CD14-positive monocyte (primary cell): ENCODE measurements around the gene NT5C. TPM values are rescaled to one million over a fixed set of nuclear protein-coding genes. Genes with fewer than 3 reads are reported as not detected.

Source experiments
- DNase-seq, 3 donors: peaks; one replicate each; pipeline ENCODE4 v3.0.0-alpha.2; 2011 to 2022
- H2AFZ ChIP-seq: 2 replicates; pipeline ENCODE4 v1.6.0; 2012; ENCODE audit warnings: mild to moderate bottlenecking, low read depth, low read length, inconsistent platforms; ENCODE audit not compliant: insufficient read depth, poor library complexity, severe bottlenecking
- H3K27ac ChIP-seq, 2 donors: 1 replicate in 1 of 2; 2 replicates in 1 of 2; pipeline ENCODE4 v1.5.1; 2012 to 2013; ENCODE audit warnings: low read length in 2 of 2, control low read depth in 1 of 2, inconsistent platforms in 1 of 2, low read depth in 1 of 2, mild to moderate bottlenecking in 1 of 2
- H3K27me3 ChIP-seq, 2 donors: one replicate each; pipeline versions ENCODE4 v1.6.0 to v1.6.1; 2011 to 2013; ENCODE audit warnings: low read length in 2 of 2; ENCODE audit not compliant: control insufficient read depth in 2 of 2, insufficient read depth in 2 of 2
- H3K36me3 ChIP-seq, 2 donors: replicated peaks in 1 of 2; 1 replicate in 1 of 2; 2 replicates in 1 of 2; pipeline versions ENCODE4 v1.5.1 to v1.6.1; 2012 to 2013; ENCODE audit warnings: low read length in 2 of 2, control low read depth in 1 of 2, inconsistent platforms in 1 of 2, mild to moderate bottlenecking in 1 of 2; ENCODE audit not compliant: insufficient read depth in 2 of 2, control insufficient read depth in 1 of 2
- H3K4me1 ChIP-seq, 2 donors: 1 replicate in 1 of 2; 2 replicates in 1 of 2; pipeline versions ENCODE4 v1.5.1 to v1.6.1; 2012 to 2013; ENCODE audit warnings: low read length in 2 of 2, control low read depth in 1 of 2, inconsistent platforms in 1 of 2, mild to moderate bottlenecking in 1 of 2, moderate library complexity in 1 of 2; ENCODE audit not compliant: insufficient read depth in 2 of 2, control insufficient read depth in 1 of 2
- H3K4me2 ChIP-seq: replicated peaks from 2 replicates; pipeline ENCODE3; 2012; ENCODE audit warnings: low read length, moderate library complexity, mild to moderate bottlenecking; ENCODE audit not compliant: poor library complexity, severe bottlenecking; ENCODE audit errors: extremely low read depth
- H3K4me3 ChIP-seq, 3 experiments: fragments of 200-600 bp in 1 of 3; sonication (generic) in 1 of 3; replicated peaks in 1 of 3; 1 replicate in 2 of 3; 2 replicates in 1 of 3; pipeline ENCODE4 v1.5.1; 2011 to 2013; ENCODE audit warnings: low read length in 3 of 3, mild to moderate bottlenecking in 3 of 3, control low read depth in 2 of 3, low read depth in 2 of 3, inconsistent platforms in 1 of 3, moderate library complexity in 1 of 3
- H3K79me2 ChIP-seq: 2 replicates; pipeline ENCODE4 v1.6.0; 2012; ENCODE audit warnings: mild to moderate bottlenecking, control low read depth, inconsistent platforms, low read length, moderate library complexity; ENCODE audit not compliant: insufficient read depth
- H3K9ac ChIP-seq: 2 replicates; pipeline ENCODE4 v1.6.0; 2017; ENCODE audit warnings: low read length, mild to moderate bottlenecking; ENCODE audit not compliant: insufficient read depth, poor library complexity, severe bottlenecking
- H3K9me3 ChIP-seq, 2 donors: replicated peaks in 1 of 2; 1 replicate in 1 of 2; 2 replicates in 1 of 2; pipeline versions ENCODE4 v1.5.1 to v1.6.1; 2012 to 2013; ENCODE audit warnings: low read length in 2 of 2, control low read depth in 1 of 2; ENCODE audit not compliant: control insufficient read depth in 1 of 2, insufficient read depth in 1 of 2
- H4K20me1 ChIP-seq: 2 replicates; pipeline ENCODE4 v1.6.0; 2012; ENCODE audit warnings: mild to moderate bottlenecking, low read length, control low read depth, moderate library complexity; ENCODE audit not compliant: insufficient read depth
- H3K27ac Mint-ChIP-seq, 7 donors: one replicate each; pipeline ENCODE4 v1.8.0; 2020; ENCODE audit warnings: mild to moderate bottlenecking in 7 of 7, mixed read lengths in 7 of 7, moderate library complexity in 6 of 7, inconsistent platforms in 2 of 7
- H3K27me3 Mint-ChIP-seq, 3 donors: one replicate each; pipeline ENCODE4 v1.8.0; 2021 to 2022; ENCODE audit warnings: low read depth in 3 of 3, mild to moderate bottlenecking in 3 of 3, mixed read lengths in 3 of 3, moderate library complexity in 3 of 3, inconsistent platforms in 1 of 3
- H3K36me3 Mint-ChIP-seq, 2 donors: one replicate each; pipeline ENCODE4 v1.8.0; 2020; ENCODE audit warnings: mixed read lengths in 2 of 2, inconsistent platforms in 1 of 2, mild to moderate bottlenecking in 1 of 2
- H3K4me1 Mint-ChIP-seq: one replicate; pipeline ENCODE4 v1.8.0; 2020; ENCODE audit warnings: mild to moderate bottlenecking, mixed read lengths
- H3K4me3 Mint-ChIP-seq, 2 donors: one replicate each; pipeline ENCODE4 v1.8.0; 2020; ENCODE audit warnings: mild to moderate bottlenecking in 2 of 2, mixed read lengths in 2 of 2, moderate library complexity in 1 of 2
- H3K9me3 Mint-ChIP-seq, 7 donors: one replicate each; pipeline ENCODE4 v1.8.0; 2020 to 2022; ENCODE audit warnings: mixed read lengths in 7 of 7, mild to moderate bottlenecking in 6 of 7, moderate library complexity in 6 of 7, inconsistent platforms in 2 of 7
- CTCF ChIP-seq: fragments of 200-600 bp; IDR thresholded peaks from one replicate; pipeline ENCODE4 v1.8.0; 2022; ENCODE audit warnings: antibody characterized with exemption, mild to moderate bottlenecking
- WGBS: methylation state at CpG from one replicate; pipeline ENCODE4 v1.1.5; 2013; ENCODE audit warnings: missing lambda C conversion rate; ENCODE audit not compliant: insufficient coverage; 5-methylcytosine and 5-hydroxymethylcytosine counted together
- intact Hi-C, 2 donors: fragments of 100-400 bp; cut with micrococcal nuclease; formaldehyde crosslinking; loops; one replicate each; pipeline versions ENCODE4 v1.15.0 to v1.15.1; 2023
- polyA plus RNA-seq, 3 donors: library from polyadenylated mRNA; depleted of rRNA in 1 of 3; unstranded in 2 of 3; stranded (reverse) in 1 of 3; fragments of 300-500 nt in 2 of 3; fragments of >200 nt in 1 of 3; fragmentation: Illumina TruSeq in 2 of 3; gene quantifications; 1 replicate in 2 of 3; 2 replicates in 1 of 3; pipeline ENCODE4 v1.2.3, GENCODE V29; 2012 to 2021

The NT5C gene
- polyA plus RNA-seq, 3 donors = 27.8 to 45.6 (median 36.2) TPM

DNA sequence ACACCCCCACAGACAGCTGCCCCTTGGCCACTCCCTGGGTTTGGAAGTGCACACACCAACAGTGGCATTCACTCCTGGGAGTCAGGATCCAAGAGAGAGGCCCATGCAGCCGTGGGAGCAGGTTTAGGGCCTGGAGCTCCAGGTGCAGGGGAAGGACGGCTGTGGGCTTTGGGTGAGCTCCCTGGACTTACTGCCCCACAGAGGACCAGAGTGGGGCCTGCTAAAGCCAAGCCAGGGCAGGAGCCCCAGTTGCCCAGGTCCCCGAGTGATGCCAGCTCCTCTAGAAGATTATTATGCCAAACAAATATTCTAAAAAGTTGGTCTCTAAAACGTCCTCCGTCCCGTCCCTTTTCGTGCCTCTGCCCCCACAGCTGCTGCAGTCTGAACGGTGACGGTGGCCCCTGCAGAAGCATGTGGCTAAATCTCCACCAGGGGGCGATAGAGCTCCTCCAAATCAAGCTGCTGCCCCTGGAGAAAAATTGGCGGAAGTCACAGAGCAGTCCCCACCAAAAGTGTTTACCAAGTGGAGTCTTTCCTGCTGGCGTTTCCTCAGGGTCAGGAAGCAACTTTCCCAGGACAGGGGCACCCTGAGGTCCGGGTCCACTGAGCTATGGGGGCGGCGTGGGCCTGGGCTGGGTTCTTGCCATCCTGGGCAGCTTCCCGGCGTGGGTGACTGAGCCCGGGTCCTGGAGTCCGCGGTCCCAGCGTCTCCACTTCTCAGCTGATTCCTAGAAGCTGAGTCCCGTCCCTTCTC, 17.6 kb downstream of the NT5C start:
- Histone ChIP-seq H3K27ac (peak overlapping the region; percentile 56 to 81), H3K79me2 (peaks cover 40% of the 10 kb centered on the region), H3K4me3 (peak overlapping the region; percentile 44 to 85 (median 64)), H3K4me1 (peaks cover 47 to 48% of the 10 kb centered on the region in 2 donors), H3K4me2 (peak overlapping the region; percentile 89), H3K27me3 (no peaks in the 10 kb centered on the region), H3K9me3 (no peaks in the 10 kb centered on the region), H2AFZ (peak overlapping the region; percentile 95), H3K9ac (peak overlapping the region; percentile 71), H3K36me3 (peaks cover 13 to 21% of the 10 kb centered on the region in 2 donors), H4K20me1 (peaks cover 14% of the 10 kb centered on the region)
- no peaks in the 10 kb centered on the region for H3K9me3 Mint-ChIP-seq
- peaks cover 59% of the 10 kb centered on the region for H3K4me1 Mint-ChIP-seq
- 3% methylated on average over 20 of the region's 22 CpGs for WGBS
- H3K27me3 Mint-ChIP-seq = peaks cover 0 to 1% (median 0%) of the 10 kb centered on the region in 3 donors
- peak; percentile 83 to 87 (median 85) for DNase-seq
- peaks cover 30 to 37% of the 10 kb centered on the region in 2 donors for H3K36me3 Mint-ChIP-seq
- intact Hi-C loops = loop anchor here (2.0 to 10.0 kb wide), 5 partner anchors 37 to 91 kb away; partner anchors contain the start of genes JPT1 (in 1 of the 2) and NUP85 (in 1 of the 2)
- peak overlapping the region; percentile 62 to 85 (median 80) for H3K27ac Mint-ChIP-seq
- peak; percentile 92 for TF ChIP-seq CTCF
- H3K4me3 Mint-ChIP-seq = peak overlapping the region; percentile 84 to 94

- WGBS = 58% methylated on average over 6 of the region's 7 CpGs
- Histone ChIP-seq H3K4me1 (peaks cover 53 to 54% of the 10 kb centered on the region in 2 donors), H3K9me3 (no peaks in the 10 kb centered on the region), H3K9ac (no peak overlapping the region), H2AFZ (no peak overlapping the region), H3K79me2 (peaks cover 40% of the 10 kb centered on the region), H4K20me1 (peaks cover 14% of the 10 kb centered on the region), H3K27ac (no peak overlapping the region), H3K27me3 (no peaks in the 10 kb centered on the region), H3K36me3 (peaks cover 4 to 11% of the 10 kb centered on the region in 2 donors), H3K4me2 (peak overlapping the region; percentile 93), H3K4me3 (peak overlapping the region in 1 of 3 experiments; percentile 28)
- intact Hi-C loops = loop anchor here (5.0 to 10.0 kb wide), 4 partner anchors 35 to 93 kb away; partner anchors contain the start of genes JPT1 (in 1 of the 2) and NUP85 (in 1 of the 2)
- peak overlapping the region; percentile 20 to 63 for H3K4me3 Mint-ChIP-seq
- no peak for DNase-seq
- H3K27me3 Mint-ChIP-seq = peaks cover 0 to 6% (median 6%) of the 10 kb centered on the region in 3 donors
- H3K4me1 Mint-ChIP-seq = peaks cover 55% of the 10 kb centered on the region
- peak overlapping the region in 6 of 7 donors; percentile 2 to 68 (median 26) for H3K27ac Mint-ChIP-seq
- H3K36me3 Mint-ChIP-seq = peaks cover 18 to 24% of the 10 kb centered on the region in 2 donors
- TF ChIP-seq CTCF = no peak
- H3K9me3 Mint-ChIP-seq = no peaks in the 10 kb centered on the region
These were observed 19.7 kb downstream of the NT5C start for GRCh38 chr17:75111777-75112335.
